CD14-positive monocyte (primary cell): ENCODE data around the gene ZNF662. TPM values are rescaled to one million over a fixed set of nuclear protein-coding genes. Genes with fewer than 3 reads are reported as not detected.

ENCODE experiments used
- DNase-seq, 3 donors: peaks; one replicate each; pipeline ENCODE4 v3.0.0-alpha.2; 2011 to 2022
- H2AFZ ChIP-seq: 2 replicates; pipeline ENCODE4 v1.6.0; 2012; ENCODE audit warnings: mild to moderate bottlenecking, low read depth, low read length, inconsistent platforms; ENCODE audit not compliant: insufficient read depth, poor library complexity, severe bottlenecking
- H3K27ac ChIP-seq, 2 donors: 1 replicate in 1 of 2; 2 replicates in 1 of 2; pipeline ENCODE4 v1.5.1; 2012 to 2013; ENCODE audit warnings: low read length in 2 of 2, control low read depth in 1 of 2, inconsistent platforms in 1 of 2, low read depth in 1 of 2, mild to moderate bottlenecking in 1 of 2
- H3K27me3 ChIP-seq, 2 donors: one replicate each; pipeline versions ENCODE4 v1.6.0 to v1.6.1; 2011 to 2013; ENCODE audit warnings: low read length in 2 of 2; ENCODE audit not compliant: control insufficient read depth in 2 of 2, insufficient read depth in 2 of 2
- H3K36me3 ChIP-seq, 2 donors: replicated peaks in 1 of 2; 1 replicate in 1 of 2; 2 replicates in 1 of 2; pipeline versions ENCODE4 v1.5.1 to v1.6.1; 2012 to 2013; ENCODE audit warnings: low read length in 2 of 2, control low read depth in 1 of 2, inconsistent platforms in 1 of 2, mild to moderate bottlenecking in 1 of 2; ENCODE audit not compliant: insufficient read depth in 2 of 2, control insufficient read depth in 1 of 2
- H3K4me1 ChIP-seq, 2 donors: 1 replicate in 1 of 2; 2 replicates in 1 of 2; pipeline versions ENCODE4 v1.5.1 to v1.6.1; 2012 to 2013; ENCODE audit warnings: low read length in 2 of 2, control low read depth in 1 of 2, inconsistent platforms in 1 of 2, mild to moderate bottlenecking in 1 of 2, moderate library complexity in 1 of 2; ENCODE audit not compliant: insufficient read depth in 2 of 2, control insufficient read depth in 1 of 2
- H3K4me2 ChIP-seq: replicated peaks from 2 replicates; pipeline ENCODE3; 2012; ENCODE audit warnings: low read length, moderate library complexity, mild to moderate bottlenecking; ENCODE audit not compliant: poor library complexity, severe bottlenecking; ENCODE audit errors: extremely low read depth
- H3K4me3 ChIP-seq, 3 experiments: fragments of 200-600 bp in 1 of 3; sonication (generic) in 1 of 3; replicated peaks in 1 of 3; 1 replicate in 2 of 3; 2 replicates in 1 of 3; pipeline ENCODE4 v1.5.1; 2011 to 2013; ENCODE audit warnings: low read length in 3 of 3, mild to moderate bottlenecking in 3 of 3, control low read depth in 2 of 3, low read depth in 2 of 3, inconsistent platforms in 1 of 3, moderate library complexity in 1 of 3
- H3K79me2 ChIP-seq: 2 replicates; pipeline ENCODE4 v1.6.0; 2012; ENCODE audit warnings: mild to moderate bottlenecking, control low read depth, inconsistent platforms, low read length, moderate library complexity; ENCODE audit not compliant: insufficient read depth
- H3K9ac ChIP-seq: 2 replicates; pipeline ENCODE4 v1.6.0; 2017; ENCODE audit warnings: low read length, mild to moderate bottlenecking; ENCODE audit not compliant: insufficient read depth, poor library complexity, severe bottlenecking
- H3K9me3 ChIP-seq, 2 donors: replicated peaks in 1 of 2; 1 replicate in 1 of 2; 2 replicates in 1 of 2; pipeline versions ENCODE4 v1.5.1 to v1.6.1; 2012 to 2013; ENCODE audit warnings: low read length in 2 of 2, control low read depth in 1 of 2; ENCODE audit not compliant: control insufficient read depth in 1 of 2, insufficient read depth in 1 of 2
- H4K20me1 ChIP-seq: 2 replicates; pipeline ENCODE4 v1.6.0; 2012; ENCODE audit warnings: mild to moderate bottlenecking, low read length, control low read depth, moderate library complexity; ENCODE audit not compliant: insufficient read depth
- H3K27ac Mint-ChIP-seq, 7 donors: one replicate each; pipeline ENCODE4 v1.8.0; 2020; ENCODE audit warnings: mild to moderate bottlenecking in 7 of 7, mixed read lengths in 7 of 7, moderate library complexity in 6 of 7, inconsistent platforms in 2 of 7
- H3K27me3 Mint-ChIP-seq, 3 donors: one replicate each; pipeline ENCODE4 v1.8.0; 2021 to 2022; ENCODE audit warnings: low read depth in 3 of 3, mild to moderate bottlenecking in 3 of 3, mixed read lengths in 3 of 3, moderate library complexity in 3 of 3, inconsistent platforms in 1 of 3
- H3K36me3 Mint-ChIP-seq, 2 donors: one replicate each; pipeline ENCODE4 v1.8.0; 2020; ENCODE audit warnings: mixed read lengths in 2 of 2, inconsistent platforms in 1 of 2, mild to moderate bottlenecking in 1 of 2
- H3K4me1 Mint-ChIP-seq: one replicate; pipeline ENCODE4 v1.8.0; 2020; ENCODE audit warnings: mild to moderate bottlenecking, mixed read lengths
- H3K4me3 Mint-ChIP-seq, 2 donors: one replicate each; pipeline ENCODE4 v1.8.0; 2020; ENCODE audit warnings: mild to moderate bottlenecking in 2 of 2, mixed read lengths in 2 of 2, moderate library complexity in 1 of 2
- H3K9me3 Mint-ChIP-seq, 7 donors: one replicate each; pipeline ENCODE4 v1.8.0; 2020 to 2022; ENCODE audit warnings: mixed read lengths in 7 of 7, mild to moderate bottlenecking in 6 of 7, moderate library complexity in 6 of 7, inconsistent platforms in 2 of 7
- CTCF ChIP-seq: fragments of 200-600 bp; IDR thresholded peaks from one replicate; pipeline ENCODE4 v1.8.0; 2022; ENCODE audit warnings: antibody characterized with exemption, mild to moderate bottlenecking
- WGBS: methylation state at CpG from one replicate; pipeline ENCODE4 v1.1.5; 2013; ENCODE audit warnings: missing lambda C conversion rate; ENCODE audit not compliant: insufficient coverage; 5-methylcytosine and 5-hydroxymethylcytosine counted together
- intact Hi-C, 2 donors: fragments of 100-400 bp; cut with micrococcal nuclease; formaldehyde crosslinking; loops; one replicate each; pipeline versions ENCODE4 v1.15.0 to v1.15.1; 2023
- polyA plus RNA-seq, 3 donors: library from polyadenylated mRNA; depleted of rRNA in 1 of 3; unstranded in 2 of 3; stranded (reverse) in 1 of 3; fragments of 300-500 nt in 2 of 3; fragments of >200 nt in 1 of 3; fragmentation: Illumina TruSeq in 2 of 3; gene quantifications; 1 replicate in 2 of 3; 2 replicates in 1 of 3; pipeline ENCODE4 v1.2.3, GENCODE V29; 2012 to 2021

ZNF662 gene
- polyA plus RNA-seq, 3 donors, result 0.09 TPM; not detected in 2

GRCh38 chr3:42964266-42964665 lies 58.3 kb downstream of the ZNF662 start:
- H2AFZ ChIP-seq, result no peak overlapping the region
- H3K36me3 Mint-ChIP-seq, result no peaks in the 10 kb centered on the region
- H3K4me1 ChIP-seq, result no peaks in the 10 kb centered on the region
- no peaks in the 10 kb centered on the region for H3K79me2 ChIP-seq
- H3K9me3 ChIP-seq, result no peaks in the 10 kb centered on the region
- no CpG with 5 or more reads among the region's 4 CpGs for WGBS
- H3K4me1 Mint-ChIP-seq, result no peaks in the 10 kb centered on the region
- H3K27me3 Mint-ChIP-seq, result peaks cover 1 to 4% (median 2%) of the 10 kb centered on the region in 3 donors
- no peak overlapping the region for H3K27ac ChIP-seq
- no peak overlapping the region for H3K4me3 ChIP-seq
- H3K27ac Mint-ChIP-seq, result no peak overlapping the region
- no peaks in the 10 kb centered on the region for H3K27me3 ChIP-seq
- intact Hi-C loops, result no loop called here
- H3K36me3 ChIP-seq, result no peaks in the 10 kb centered on the region
- H4K20me1 ChIP-seq, result no peaks in the 10 kb centered on the region
- H3K9ac ChIP-seq, result no peak overlapping the region
- DNase-seq, result no peak
- H3K4me2 ChIP-seq, result no peak overlapping the region
- H3K9me3 Mint-ChIP-seq, result no peaks in the 10 kb centered on the region
- no peak for TF ChIP-seq CTCF
- H3K4me3 Mint-ChIP-seq, result no peak overlapping the region

Other genes with a start within 250 kb of the ZNF662 start
- gene KLHL40, start 220.6 kb upstream of the ZNF662 start, polyA plus RNA-seq, result not detected
- not detected for gene HHATL, start 203.3 kb upstream of the ZNF662 start, polyA plus RNA-seq
- 1 to 10 TPM in 2 of 3 donors, under 1 TPM in 1; 0.97 to 2.4 (median 1.8) TPM for gene CCDC13, start 132.9 kb upstream of the ZNF662 start, polyA plus RNA-seq
- gene HIGD1A, start 101.7 kb upstream of the ZNF662 start, polyA plus RNA-seq, result 100 to 1,000 TPM in 2 of 3 donors, 10 to 100 TPM in 1; 34.8 to 115 (median 104) TPM
- under 1 TPM in 1 of 3 donors, not detected in 2; 0.49 TPM for gene ACKR2, start 96.7 kb upstream of the ZNF662 start, polyA plus RNA-seq
- under 1 TPM in 1 of 3 donors, not detected in 2; 0.01 TPM for gene CYP8B1, start 30.3 kb upstream of the ZNF662 start, polyA plus RNA-seq
- gene GASK1A, start 73.2 kb downstream of the ZNF662 start, polyA plus RNA-seq, result under 1 TPM in 1 of 3 donors, not detected in 2; 0.13 TPM
- gene POMGNT2, start 199.9 kb downstream of the ZNF662 start, polyA plus RNA-seq, result 1 to 10 TPM; 4.3 to 5.1 (median 4.4) TPM